UCSD-AML1 (cell line): ENCODE data around the gene RAB7A.
"Not testable (repeated sequence)": the region's sequence is repeated elsewhere in the genome, so short reads cannot be mapped to it uniquely, and the experiment has no call there.

Source experiments
- DNase-seq: peaks from one replicate; lab custom pipeline; 2025; ENCODE audit not compliant: unreplicated experiment; lab: John Stamatoyannopoulos, UW

Gene RAB7A

GRCh38 chr3:128815318-128816064 lies 89.5 kb downstream of the RAB7A start:
- no peak for DNase-seq

GRCh38 chr3:128818186-128818787 lies 92.3 kb downstream of the RAB7A start:
- DNase-seq = no peak

DNA sequence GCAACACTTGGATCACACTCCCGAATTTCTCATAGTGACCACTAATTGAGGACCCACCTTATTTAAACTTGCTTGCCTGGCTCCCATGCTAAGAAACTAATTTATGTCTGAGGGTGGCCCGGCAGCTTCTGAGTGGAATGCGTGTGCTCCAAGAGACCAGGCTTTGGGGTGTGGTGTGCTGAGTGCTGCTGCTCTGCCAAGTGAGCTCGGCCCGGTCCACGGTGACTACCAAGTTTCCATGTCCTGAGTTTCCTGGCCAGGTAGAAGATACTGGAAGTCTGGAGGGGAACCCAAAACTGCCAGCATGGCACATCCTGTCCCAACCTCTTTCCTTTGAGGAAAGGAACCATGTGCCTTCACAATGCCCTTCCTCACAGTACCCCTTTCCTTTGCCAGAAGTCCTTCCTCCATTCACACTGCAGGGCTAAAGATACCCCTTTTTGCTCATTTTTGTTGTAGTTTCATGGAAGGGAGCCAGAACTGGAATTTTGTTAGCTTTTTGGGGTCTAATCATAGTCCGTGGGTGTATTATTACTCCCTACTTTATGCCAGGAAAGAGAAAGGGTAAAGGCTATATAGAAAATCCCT lies 94.4 kb downstream of the RAB7A start:
- DNase-seq = no peak

- no peak for DNase-seq
Observed at GRCh38 chr3:128823008-128823407, 97.0 kb downstream of the RAB7A start.

DNA sequence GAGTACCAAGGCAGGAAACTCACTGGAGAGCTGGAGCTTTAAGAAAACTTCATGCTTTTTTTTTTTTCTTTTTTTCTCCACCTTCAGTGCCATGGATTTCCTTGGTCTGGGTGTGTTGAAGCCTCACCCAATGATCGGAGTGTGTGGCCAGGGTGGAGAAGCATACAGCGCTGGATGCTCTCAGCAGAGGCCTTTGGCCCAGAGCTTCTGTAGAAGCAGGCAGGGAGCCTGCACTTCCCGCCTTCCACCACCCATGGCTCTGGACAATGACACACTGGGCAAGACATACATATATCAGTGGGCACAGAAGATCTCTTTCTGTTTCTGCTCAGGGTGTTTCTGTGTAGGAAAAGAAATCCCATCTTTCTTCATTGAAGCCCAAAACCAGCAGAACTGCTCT lies 97.6 kb downstream of the RAB7A start:
- no peak for DNase-seq

DNA sequence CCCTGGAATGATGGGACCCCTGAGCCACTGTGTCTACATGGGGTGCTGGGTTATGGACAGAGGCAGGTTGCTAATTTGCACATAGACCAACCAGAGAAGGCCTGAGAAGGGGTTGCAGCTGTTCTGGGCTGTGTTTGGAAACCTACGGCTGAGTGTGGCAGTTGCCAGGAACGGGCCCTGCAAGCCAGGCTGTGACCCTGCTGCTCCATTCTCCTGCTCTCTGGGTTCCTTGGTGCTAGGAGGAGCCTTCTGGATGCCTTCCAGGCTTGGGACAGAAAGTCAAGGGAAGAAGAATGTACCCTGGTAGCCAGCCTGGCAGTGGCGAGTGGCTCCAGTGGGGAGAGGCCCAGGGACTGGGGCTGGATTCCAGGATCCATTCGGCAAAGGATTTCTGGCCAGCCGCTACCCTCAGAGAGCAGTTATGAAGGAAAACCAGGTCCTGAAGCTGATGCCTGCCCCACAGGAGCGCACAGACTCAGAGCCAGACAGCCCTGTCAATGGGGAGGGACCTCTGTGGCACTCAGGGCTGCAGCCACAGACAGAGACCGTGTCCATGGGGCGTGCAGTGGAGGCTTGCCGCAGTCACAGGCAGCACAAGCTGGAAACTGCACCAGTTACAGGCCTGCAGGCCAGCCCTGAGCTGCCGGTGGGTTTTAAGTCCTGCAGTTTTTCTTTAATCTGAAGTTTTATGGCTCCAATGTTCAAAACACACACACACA lies 98.3 kb downstream of the RAB7A start:
- DNase-seq = no peak

DNA sequence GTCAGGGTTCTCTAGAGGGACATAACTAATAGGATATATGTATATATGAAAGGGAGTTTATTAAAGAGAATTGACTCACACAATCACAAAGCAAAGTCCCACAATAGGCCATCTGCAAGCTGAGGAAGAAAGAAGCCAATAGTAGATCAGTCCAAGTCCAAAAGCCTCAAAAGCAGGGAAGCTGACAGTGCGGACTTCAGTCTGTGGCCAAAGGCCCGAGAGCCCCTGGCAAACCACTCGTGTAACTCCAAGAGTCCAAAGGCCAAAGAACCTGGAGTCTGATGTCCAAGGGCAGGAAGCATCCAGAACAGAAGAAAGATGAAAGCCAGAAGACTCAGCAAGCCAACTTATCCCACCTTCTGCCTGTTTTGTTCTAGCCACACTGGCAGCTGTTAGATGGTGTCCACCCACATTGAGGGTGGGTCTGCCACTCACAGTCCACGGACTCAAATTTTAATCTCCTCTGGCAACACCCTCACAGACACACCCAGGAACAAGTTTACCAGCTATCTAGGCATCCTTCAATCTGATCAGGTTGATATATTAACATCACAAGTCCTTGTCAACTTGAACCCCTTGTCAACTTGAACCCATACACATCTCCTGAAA lies 99.2 kb downstream of the RAB7A start:
- no peak for DNase-seq

- not testable (repeated sequence) for DNase-seq
Observed at GRCh38 chr3:128829087-128829486, 103.1 kb downstream of the RAB7A start.

- DNase-seq = not testable (repeated sequence)
Observed at GRCh38 chr3:128829925-128830625, 104.1 kb downstream of the RAB7A start.

DNA sequence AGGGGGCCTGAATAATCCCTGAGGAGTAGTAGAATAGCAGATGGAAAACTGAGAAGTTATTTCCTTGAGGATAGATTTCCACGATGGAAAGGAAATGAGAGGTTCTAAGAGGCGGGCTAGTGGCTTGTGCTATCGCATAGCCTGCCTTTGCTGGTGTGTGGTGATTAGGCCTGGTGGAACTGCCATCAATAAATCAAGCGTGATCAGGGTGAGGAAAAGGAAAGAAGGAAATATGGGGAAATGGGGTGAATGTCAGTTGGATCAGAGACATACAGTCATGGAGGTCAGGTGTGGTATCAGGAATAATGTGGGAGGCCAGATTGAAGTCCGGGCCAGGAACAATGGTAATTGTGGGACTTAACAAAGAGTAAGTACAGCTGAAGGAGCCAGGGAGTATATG lies 104.8 kb downstream of the RAB7A start:
- not testable (repeated sequence) for DNase-seq

GRCh38 chr3:128832979-128833378 lies 107.0 kb downstream of the RAB7A start:
- not testable (repeated sequence) for DNase-seq

GRCh38 chr3:128835096-128835495 lies 109.1 kb downstream of the RAB7A start:
- DNase-seq = no peak

DNA sequence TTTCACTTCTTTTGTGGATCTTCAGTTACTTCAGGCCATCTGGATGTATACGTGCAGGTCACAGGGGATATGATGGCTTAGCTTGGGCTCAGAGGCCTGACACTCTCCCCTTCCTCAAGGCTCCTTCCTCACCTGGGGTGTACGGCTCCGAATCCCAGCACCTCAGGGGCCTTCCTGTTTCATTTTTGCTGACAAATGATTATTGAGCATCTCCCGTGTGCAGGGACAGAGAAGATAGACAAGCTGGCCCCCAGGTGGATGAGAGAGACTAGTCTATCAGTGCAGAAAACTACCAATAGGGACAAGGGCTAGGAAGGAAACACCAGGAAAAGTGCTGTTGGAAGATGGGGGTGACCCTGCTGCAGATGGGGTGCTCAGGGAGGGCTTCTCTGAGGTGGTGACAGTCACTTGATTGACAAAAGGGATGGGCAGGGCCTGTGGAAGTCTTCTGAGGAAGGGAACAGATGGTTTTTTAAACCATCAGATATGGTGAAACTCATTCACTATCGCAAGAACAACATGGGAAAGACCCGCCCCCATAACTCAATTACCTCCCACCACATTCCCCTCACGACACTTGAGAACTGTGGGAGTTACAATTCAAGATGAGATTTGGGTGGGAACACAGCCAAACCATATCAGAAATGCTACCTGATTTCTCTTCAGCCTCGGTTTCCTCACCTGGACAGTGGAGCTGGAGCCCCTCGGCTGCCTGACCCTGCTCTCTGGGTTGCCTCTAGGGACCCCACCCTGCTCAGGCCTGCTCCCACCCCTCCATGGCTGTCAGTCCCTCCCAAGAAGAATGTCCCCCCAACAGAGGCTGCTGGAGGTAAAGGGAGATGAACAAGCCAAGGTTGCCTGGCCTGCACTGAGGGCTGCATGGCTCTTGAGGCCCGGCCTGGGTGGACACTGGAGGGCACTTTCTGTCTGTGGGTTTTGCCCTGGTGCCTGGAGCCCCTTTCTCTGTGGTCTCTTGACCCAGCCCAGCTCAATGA lies 116.2 kb downstream of the RAB7A start:
- DNase-seq = no peak

- no peak for DNase-seq
Observed at GRCh38 chr3:128844502-128844901, 118.5 kb downstream of the RAB7A start.

DNA sequence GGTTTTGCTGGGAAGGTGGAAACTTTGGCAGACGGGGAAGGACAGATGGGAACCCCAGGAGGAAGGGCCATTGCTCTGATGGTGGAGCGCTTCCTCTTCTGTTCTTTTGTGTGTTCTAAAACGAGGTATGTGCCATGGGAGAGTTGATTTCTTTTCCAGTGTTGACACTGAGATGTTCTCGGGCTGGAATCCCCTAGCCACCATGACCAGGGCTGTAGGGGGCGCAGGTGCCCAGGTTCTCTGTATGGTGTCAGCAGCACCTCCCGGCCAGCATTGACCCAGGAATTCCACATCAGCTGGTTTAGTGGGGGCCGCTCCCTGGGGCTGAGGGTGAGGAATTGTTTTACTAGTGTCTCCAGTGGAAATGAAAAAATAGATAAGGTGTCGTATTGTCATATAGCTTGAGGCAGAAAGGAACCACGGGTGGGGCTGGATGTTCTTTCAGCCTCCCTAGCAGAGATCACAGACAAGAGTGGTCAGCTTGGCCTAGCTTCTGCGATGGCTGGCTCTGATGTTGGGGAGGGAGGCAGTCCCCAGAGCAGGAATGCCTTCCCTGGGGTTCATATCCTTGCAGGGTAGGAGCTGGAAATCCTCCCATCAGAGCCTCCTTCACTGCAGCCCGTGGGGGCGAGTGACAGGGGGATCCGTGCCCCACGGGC lies 119.3 kb downstream of the RAB7A start:
- no peak for DNase-seq

DNA sequence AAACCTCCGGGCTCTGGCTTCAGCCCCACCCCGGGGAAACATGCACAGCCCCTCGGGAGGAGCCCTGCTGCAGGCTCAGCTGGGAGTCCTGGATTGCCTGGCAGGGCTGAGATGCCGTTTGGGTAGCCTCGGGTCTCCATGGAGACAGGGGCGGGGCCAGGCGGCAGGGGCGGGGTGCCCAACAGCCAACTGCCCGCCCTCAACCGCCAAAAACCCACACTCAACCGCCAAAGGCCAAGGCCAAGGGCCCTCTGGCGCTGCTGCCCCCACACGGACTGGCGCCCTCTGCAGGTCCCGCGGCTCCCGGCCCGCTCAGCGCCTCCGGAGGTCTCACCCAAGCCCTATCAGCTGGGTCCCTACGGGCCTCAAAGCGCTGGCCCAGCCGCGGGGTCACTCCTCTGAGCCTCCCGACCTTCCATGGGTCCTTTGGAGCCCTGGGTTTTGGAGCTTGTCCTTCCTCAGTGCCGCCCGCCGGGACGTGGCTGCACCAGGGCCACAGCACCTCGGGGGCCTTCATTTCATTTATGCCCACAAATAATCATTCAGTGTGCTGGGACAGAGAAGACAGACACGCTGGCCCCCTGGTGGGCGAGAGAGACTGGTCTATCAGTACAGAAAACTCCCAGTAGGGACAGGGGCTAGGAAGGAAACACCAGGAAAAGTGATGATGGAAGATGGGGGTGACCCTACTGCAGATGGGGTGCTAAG lies 119.9 kb downstream of the RAB7A start:
- peak; percentile 94 for DNase-seq

DNA sequence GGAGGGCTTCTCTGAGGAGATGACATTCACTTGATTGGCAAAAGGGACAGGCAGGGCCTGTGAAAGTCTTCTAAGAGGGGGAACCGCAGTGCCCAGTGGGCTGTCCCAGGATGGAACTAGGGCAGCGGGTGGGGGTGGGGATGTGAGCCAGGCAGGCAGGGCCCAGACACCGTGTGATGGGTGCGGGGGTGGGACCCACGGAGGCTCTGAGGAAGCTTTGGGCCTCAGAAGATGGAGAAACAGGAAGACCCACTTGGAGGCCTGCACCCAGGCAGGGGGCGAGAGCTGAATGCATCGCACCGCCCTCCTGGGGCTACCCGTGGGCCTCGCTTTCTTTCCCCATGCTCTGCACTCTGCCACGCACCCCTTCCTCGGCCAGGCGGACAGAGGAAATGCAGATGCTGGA lies 120.5 kb downstream of the RAB7A start:
- DNase-seq = peak; percentile 65

DNA sequence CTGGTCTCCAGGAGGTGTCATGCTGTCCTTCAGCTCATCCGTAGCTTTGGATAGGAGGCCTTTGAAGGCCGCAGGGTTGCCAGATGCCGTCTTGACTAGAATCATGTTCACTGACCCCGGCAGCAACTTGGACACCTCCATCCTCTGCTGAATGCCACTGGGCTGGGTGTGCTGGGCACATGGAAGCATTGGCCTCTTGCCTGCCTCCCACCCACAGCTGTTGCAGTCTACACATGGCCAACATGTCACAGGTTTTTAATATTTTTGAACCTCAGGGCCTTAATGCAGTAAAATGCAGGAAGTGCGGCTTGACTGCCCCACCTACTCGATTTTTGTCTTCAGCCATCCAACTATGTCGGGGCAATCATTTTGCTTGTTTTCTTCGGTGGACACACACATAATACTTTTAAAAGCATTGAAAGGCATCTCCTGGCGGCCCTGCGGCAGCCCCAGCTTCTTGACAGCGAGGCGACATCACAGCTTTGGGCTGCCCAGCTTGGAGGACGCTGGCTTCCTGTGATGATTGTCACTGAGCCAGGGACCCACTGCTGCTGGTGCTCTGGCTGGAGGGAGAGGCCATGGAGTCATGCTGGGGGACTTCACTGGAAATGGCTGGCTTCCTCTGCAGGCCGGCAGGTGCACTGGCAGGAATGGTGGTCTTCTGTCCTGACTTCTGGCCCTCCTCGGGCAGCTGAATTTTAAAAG lies 121.8 kb downstream of the RAB7A start:
- no peak for DNase-seq
